CD14-positive monocyte (primary cell): Measurements from ENCODE around the gene NUP214. TPM values are rescaled to one million over a fixed set of nuclear protein-coding genes. Genes with fewer than 3 reads are reported as not detected.

Experiments
- DNase-seq, 3 donors: peaks; one replicate each; pipeline ENCODE4 v3.0.0-alpha.2; 2011 to 2022
- H2AFZ ChIP-seq: 2 replicates; pipeline ENCODE4 v1.6.0; 2012; ENCODE audit warnings: mild to moderate bottlenecking, low read depth, low read length, inconsistent platforms; ENCODE audit not compliant: insufficient read depth, poor library complexity, severe bottlenecking
- H3K27ac ChIP-seq, 2 donors: 1 replicate in 1 of 2; 2 replicates in 1 of 2; pipeline ENCODE4 v1.5.1; 2012 to 2013; ENCODE audit warnings: low read length in 2 of 2, control low read depth in 1 of 2, inconsistent platforms in 1 of 2, low read depth in 1 of 2, mild to moderate bottlenecking in 1 of 2
- H3K27me3 ChIP-seq, 2 donors: one replicate each; pipeline versions ENCODE4 v1.6.0 to v1.6.1; 2011 to 2013; ENCODE audit warnings: low read length in 2 of 2; ENCODE audit not compliant: control insufficient read depth in 2 of 2, insufficient read depth in 2 of 2
- H3K36me3 ChIP-seq, 2 donors: replicated peaks in 1 of 2; 1 replicate in 1 of 2; 2 replicates in 1 of 2; pipeline versions ENCODE4 v1.5.1 to v1.6.1; 2012 to 2013; ENCODE audit warnings: low read length in 2 of 2, control low read depth in 1 of 2, inconsistent platforms in 1 of 2, mild to moderate bottlenecking in 1 of 2; ENCODE audit not compliant: insufficient read depth in 2 of 2, control insufficient read depth in 1 of 2
- H3K4me1 ChIP-seq, 2 donors: 1 replicate in 1 of 2; 2 replicates in 1 of 2; pipeline versions ENCODE4 v1.5.1 to v1.6.1; 2012 to 2013; ENCODE audit warnings: low read length in 2 of 2, control low read depth in 1 of 2, inconsistent platforms in 1 of 2, mild to moderate bottlenecking in 1 of 2, moderate library complexity in 1 of 2; ENCODE audit not compliant: insufficient read depth in 2 of 2, control insufficient read depth in 1 of 2
- H3K4me2 ChIP-seq: replicated peaks from 2 replicates; pipeline ENCODE3; 2012; ENCODE audit warnings: low read length, moderate library complexity, mild to moderate bottlenecking; ENCODE audit not compliant: poor library complexity, severe bottlenecking; ENCODE audit errors: extremely low read depth
- H3K4me3 ChIP-seq, 3 experiments: fragments of 200-600 bp in 1 of 3; sonication (generic) in 1 of 3; replicated peaks in 1 of 3; 1 replicate in 2 of 3; 2 replicates in 1 of 3; pipeline ENCODE4 v1.5.1; 2011 to 2013; ENCODE audit warnings: low read length in 3 of 3, mild to moderate bottlenecking in 3 of 3, control low read depth in 2 of 3, low read depth in 2 of 3, inconsistent platforms in 1 of 3, moderate library complexity in 1 of 3
- H3K79me2 ChIP-seq: 2 replicates; pipeline ENCODE4 v1.6.0; 2012; ENCODE audit warnings: mild to moderate bottlenecking, control low read depth, inconsistent platforms, low read length, moderate library complexity; ENCODE audit not compliant: insufficient read depth
- H3K9ac ChIP-seq: 2 replicates; pipeline ENCODE4 v1.6.0; 2017; ENCODE audit warnings: low read length, mild to moderate bottlenecking; ENCODE audit not compliant: insufficient read depth, poor library complexity, severe bottlenecking
- H3K9me3 ChIP-seq, 2 donors: replicated peaks in 1 of 2; 1 replicate in 1 of 2; 2 replicates in 1 of 2; pipeline versions ENCODE4 v1.5.1 to v1.6.1; 2012 to 2013; ENCODE audit warnings: low read length in 2 of 2, control low read depth in 1 of 2; ENCODE audit not compliant: control insufficient read depth in 1 of 2, insufficient read depth in 1 of 2
- H4K20me1 ChIP-seq: 2 replicates; pipeline ENCODE4 v1.6.0; 2012; ENCODE audit warnings: mild to moderate bottlenecking, low read length, control low read depth, moderate library complexity; ENCODE audit not compliant: insufficient read depth
- H3K27ac Mint-ChIP-seq, 7 donors: one replicate each; pipeline ENCODE4 v1.8.0; 2020; ENCODE audit warnings: mild to moderate bottlenecking in 7 of 7, mixed read lengths in 7 of 7, moderate library complexity in 6 of 7, inconsistent platforms in 2 of 7
- H3K27me3 Mint-ChIP-seq, 3 donors: one replicate each; pipeline ENCODE4 v1.8.0; 2021 to 2022; ENCODE audit warnings: low read depth in 3 of 3, mild to moderate bottlenecking in 3 of 3, mixed read lengths in 3 of 3, moderate library complexity in 3 of 3, inconsistent platforms in 1 of 3
- H3K36me3 Mint-ChIP-seq, 2 donors: one replicate each; pipeline ENCODE4 v1.8.0; 2020; ENCODE audit warnings: mixed read lengths in 2 of 2, inconsistent platforms in 1 of 2, mild to moderate bottlenecking in 1 of 2
- H3K4me1 Mint-ChIP-seq: one replicate; pipeline ENCODE4 v1.8.0; 2020; ENCODE audit warnings: mild to moderate bottlenecking, mixed read lengths
- H3K4me3 Mint-ChIP-seq, 2 donors: one replicate each; pipeline ENCODE4 v1.8.0; 2020; ENCODE audit warnings: mild to moderate bottlenecking in 2 of 2, mixed read lengths in 2 of 2, moderate library complexity in 1 of 2
- H3K9me3 Mint-ChIP-seq, 7 donors: one replicate each; pipeline ENCODE4 v1.8.0; 2020 to 2022; ENCODE audit warnings: mixed read lengths in 7 of 7, mild to moderate bottlenecking in 6 of 7, moderate library complexity in 6 of 7, inconsistent platforms in 2 of 7
- WGBS: methylation state at CpG from one replicate; pipeline ENCODE4 v1.1.5; 2013; ENCODE audit warnings: missing lambda C conversion rate; ENCODE audit not compliant: insufficient coverage; 5-methylcytosine and 5-hydroxymethylcytosine counted together
- intact Hi-C, 2 donors: fragments of 100-400 bp; cut with micrococcal nuclease; formaldehyde crosslinking; loops; one replicate each; pipeline versions ENCODE4 v1.15.0 to v1.15.1; 2023
- polyA plus RNA-seq, 3 donors: library from polyadenylated mRNA; depleted of rRNA in 1 of 3; unstranded in 2 of 3; stranded (reverse) in 1 of 3; fragments of 300-500 nt in 2 of 3; fragments of >200 nt in 1 of 3; fragmentation: Illumina TruSeq in 2 of 3; gene quantifications; 1 replicate in 2 of 3; 2 replicates in 1 of 3; pipeline ENCODE4 v1.2.3, GENCODE V29; 2012 to 2021
- TF ChIP-seq, protein P1 (sequence below): fragments of 200-600 bp; IDR thresholded peaks from one replicate; pipeline ENCODE4 v1.8.0; 2022; ENCODE audit warnings: antibody characterized with exemption, mild to moderate bottlenecking

NUP214 gene
- polyA plus RNA-seq, 3 donors, result 94.9 to 329 (median 214) TPM

DNA sequence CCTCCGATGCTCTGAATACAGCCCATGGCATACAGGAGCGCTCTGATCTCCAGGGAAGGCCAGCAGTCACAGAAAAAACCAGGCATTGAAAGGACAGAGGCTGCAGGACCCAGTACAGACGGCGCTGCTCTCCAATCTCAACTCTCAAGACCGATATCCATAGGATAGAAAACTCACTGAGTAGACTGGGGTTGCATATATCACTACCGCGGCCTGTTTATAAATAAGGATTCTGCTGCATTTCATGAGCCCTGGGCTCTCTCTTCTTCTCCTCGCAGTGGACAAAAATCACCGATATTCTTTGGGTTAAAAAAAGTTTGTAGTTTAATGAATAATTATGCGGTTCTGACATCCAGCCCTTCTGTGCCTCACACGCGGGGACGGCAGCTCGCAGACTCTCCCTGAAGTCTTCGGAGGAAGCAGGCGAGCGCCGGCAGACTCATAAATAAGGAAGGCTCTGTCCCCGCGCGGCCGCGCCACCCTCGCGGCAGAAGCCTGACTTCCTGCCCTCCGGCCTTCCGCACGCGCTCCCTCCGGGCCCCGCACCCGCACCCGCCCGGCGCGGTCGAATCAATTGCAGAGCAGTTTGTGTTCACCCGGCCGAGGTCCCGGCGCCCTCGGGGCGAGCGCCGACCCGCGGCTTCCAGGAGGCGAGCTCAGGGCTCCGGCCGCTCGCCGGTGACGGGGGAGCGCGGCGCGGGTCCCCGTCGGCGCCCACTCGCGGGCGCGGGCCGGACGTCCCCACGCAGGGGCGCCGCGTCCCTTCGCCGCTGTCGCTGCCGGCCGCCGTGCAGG is 150.9 kb downstream of the NUP214 start, which contains the start of gene FAM78A:
Gene FAM78A, minus strand, starts transcription at position 417 of the 795 bp plus-strand sequence. Its CDS starts 331 bp downstream, at position 86.
- Histone ChIP-seq H2AFZ (peak within 1 kb of the TSS; percentile 69), H3K36me3 (no peaks in the 10 kb centered on the region), H3K9ac (peak within 1 kb of the TSS; percentile 86), H3K9me3 (no peaks in the 10 kb centered on the region), H3K4me3 (peak within 1 kb of the TSS; percentile 78 to 94 (median 93)), H3K27ac (peak within 1 kb of the TSS; percentile 75 to 93), H3K79me2 (peaks cover 63% of the 10 kb centered on the region), H3K4me2 (peak within 1 kb of the TSS; percentile 98), H3K27me3 (peaks cover 0 to 8% of the 10 kb centered on the region in 2 donors), H4K20me1 (peaks cover 44% of the 10 kb centered on the region), H3K4me1 (peaks cover 57 to 60% of the 10 kb centered on the region in 2 donors)
- H3K27me3 Mint-ChIP-seq, result peaks cover 6 to 10% (median 9%) of the 10 kb centered on the region in 3 donors
- H3K27ac Mint-ChIP-seq, result peak within 1 kb of the TSS; percentile 92 to 98 (median 96)
- DNase-seq, result peak; percentile 77 to 78 (median 78)
- intact Hi-C loops, result loop anchor here (5.0 to 10.0 kb wide), 4 partner anchors 39 to 1079 kb away; partner anchors contain the start of genes PRRC2B (in 1 of the 2) and SETX (in 1 of the 2)
- H3K9me3 Mint-ChIP-seq, result peaks cover 0 to 2% (median 0%) of the 10 kb centered on the region in 7 donors
- peak within 1 kb of the TSS; percentile 99 to 100 for H3K4me3 Mint-ChIP-seq
- H3K4me1 Mint-ChIP-seq, result peaks cover 55% of the 10 kb centered on the region
- TF ChIP-seq, protein P1, sequence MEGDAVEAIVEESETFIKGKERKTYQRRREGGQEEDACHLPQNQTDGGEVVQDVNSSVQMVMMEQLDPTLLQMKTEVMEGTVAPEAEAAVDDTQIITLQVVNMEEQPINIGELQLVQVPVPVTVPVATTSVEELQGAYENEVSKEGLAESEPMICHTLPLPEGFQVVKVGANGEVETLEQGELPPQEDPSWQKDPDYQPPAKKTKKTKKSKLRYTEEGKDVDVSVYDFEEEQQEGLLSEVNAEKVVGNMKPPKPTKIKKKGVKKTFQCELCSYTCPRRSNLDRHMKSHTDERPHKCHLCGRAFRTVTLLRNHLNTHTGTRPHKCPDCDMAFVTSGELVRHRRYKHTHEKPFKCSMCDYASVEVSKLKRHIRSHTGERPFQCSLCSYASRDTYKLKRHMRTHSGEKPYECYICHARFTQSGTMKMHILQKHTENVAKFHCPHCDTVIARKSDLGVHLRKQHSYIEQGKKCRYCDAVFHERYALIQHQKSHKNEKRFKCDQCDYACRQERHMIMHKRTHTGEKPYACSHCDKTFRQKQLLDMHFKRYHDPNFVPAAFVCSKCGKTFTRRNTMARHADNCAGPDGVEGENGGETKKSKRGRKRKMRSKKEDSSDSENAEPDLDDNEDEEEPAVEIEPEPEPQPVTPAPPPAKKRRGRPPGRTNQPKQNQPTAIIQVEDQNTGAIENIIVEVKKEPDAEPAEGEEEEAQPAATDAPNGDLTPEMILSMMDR, result no peak
- peaks cover 1 to 14% of the 10 kb centered on the region in 2 donors for H3K36me3 Mint-ChIP-seq
- WGBS, result under 1% methylated on average over 69 of the region's 76 CpGs

DNA sequence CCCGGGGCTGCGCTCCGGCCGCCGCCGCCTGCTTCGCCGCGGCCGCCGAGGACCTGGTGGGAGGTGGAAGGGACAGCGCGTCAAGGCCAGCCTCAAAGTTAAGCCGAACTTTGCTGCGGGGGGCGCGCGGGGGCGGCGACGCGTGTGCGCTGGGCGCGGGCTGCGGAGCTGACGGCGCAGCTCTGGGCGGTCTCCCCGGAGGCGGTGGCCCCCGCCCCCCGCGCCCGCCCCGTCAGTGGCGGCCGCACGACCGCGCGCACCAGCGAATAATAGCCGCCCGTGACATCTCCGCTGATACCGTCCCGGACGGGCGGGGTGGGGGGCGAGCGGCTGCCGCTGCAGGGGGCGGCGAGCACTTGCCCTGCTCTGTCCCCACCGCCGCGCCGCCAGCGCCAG is 151.5 kb downstream of the NUP214 start:
- Histone ChIP-seq H3K27ac (peak overlapping the region in 1 of 2 donors; percentile 93), H3K9me3 (peaks cover 0 to 3% of the 10 kb centered on the region in 2 donors), H3K4me1 (peaks cover 51 to 54% of the 10 kb centered on the region in 2 donors), H2AFZ (peak overlapping the region; percentile 69), H3K4me2 (peak overlapping the region; percentile 98), H3K36me3 (no peaks in the 10 kb centered on the region), H4K20me1 (peaks cover 38% of the 10 kb centered on the region), H3K79me2 (peaks cover 57% of the 10 kb centered on the region), H3K4me3 (peak overlapping the region; percentile 34 to 94 (median 93)), H3K27me3 (peaks cover under 1 to 14% of the 10 kb centered on the region in 2 donors), H3K9ac (peak overlapping the region; percentile 86)
- TF ChIP-seq, protein P1, result no peak
- Mint-ChIP-seq H3K4me1 (peaks cover 51% of the 10 kb centered on the region), H3K27ac (peak overlapping the region in 1 of 7 donors; percentile 54), H3K27me3 (peaks cover 11 to 16% (median 15%) of the 10 kb centered on the region in 3 donors), H3K36me3 (peaks cover 6 to 8% of the 10 kb centered on the region in 2 donors), H3K9me3 (peaks cover 0 to 3% (median 0%) of the 10 kb centered on the region in 7 donors), H3K4me3 (peak overlapping the region; percentile 46 to 69)
- intact Hi-C loops, result loop anchor here (5.0 to 10.0 kb wide), 4 partner anchors 40 to 1078 kb away; partner anchors contain the start of genes PRRC2B (in 1 of the 2) and SETX (in 1 of the 2)
- no peak for DNase-seq
- WGBS, result 0% methylated on average over 60 of the region's 60 CpGs
